SK-N-SH treated with all-trans-retinoic acid at 6 μM for 48 hours (cell line): ENCODE measurements around the gene ANKS1A.

ENCODE experiments used
- ATAC-seq: fragments of 200-7000 bp; cut with Tn5 transposase; 3 replicates; pipeline ENCODE4 v1.9.1; 2020; ENCODE audit warnings: mild to moderate bottlenecking, moderate library complexity
- ARNTL ChIP-seq: fragments of 450-650 bp; formaldehyde crosslinking; IDR thresholded peaks from 2 replicates; pipeline ENCODE4 v1.5.0; 2020; ENCODE audit warnings: low read depth, mild to moderate bottlenecking, moderate library complexity, borderline replicate concordance
- BACH2 ChIP-seq: fragments of 250-450 bp; sonication (Bioruptor Pico); IDR thresholded peaks from 2 replicates; pipeline ENCODE4 v1.9.0; 2021; ENCODE audit warnings: mild to moderate bottlenecking, borderline replicate concordance
- CREB5 ChIP-seq: fragments of 250-450 bp; sonication (Bioruptor Pico); IDR thresholded peaks from 2 replicates; pipeline ENCODE4 v1.5.1; 2020; ENCODE audit warnings: low read depth, mild to moderate bottlenecking, moderate library complexity
- CSDC2 ChIP-seq: fragments of 250-450 bp; sonication (Bioruptor Pico); IDR thresholded peaks from 2 replicates; pipeline ENCODE4 v1.5.0; 2020; ENCODE audit warnings: mild to moderate bottlenecking, moderate library complexity
- CSRNP3 ChIP-seq: fragments of 250-450 bp; sonication (Bioruptor Pico); IDR thresholded peaks from 2 replicates; pipeline ENCODE4 v1.5.1; 2021; ENCODE audit warnings: mild to moderate bottlenecking, moderate library complexity
- ISL1 ChIP-seq: fragments of 250-450 bp; sonication (Bioruptor Pico); IDR thresholded peaks from 2 replicates; pipeline ENCODE4 v2.1.2; 2022; ENCODE audit warnings: mild to moderate bottlenecking, moderate library complexity
- OSR1 ChIP-seq: fragments of 250-450 bp; sonication (Bioruptor Pico); IDR thresholded peaks from 2 replicates; pipeline ENCODE4 v1.8.0; 2022; ENCODE audit warnings: moderate library complexity, mild to moderate bottlenecking, inconsistent platforms
- PATZ1 ChIP-seq: fragments of 250-450 bp; sonication (Bioruptor Pico); IDR thresholded peaks from 2 replicates; pipeline ENCODE4 v1.8.0; 2020; ENCODE audit warnings: mild to moderate bottlenecking, moderate library complexity, borderline replicate concordance
- RARB ChIP-seq: fragments of 250-450 bp; sonication (Bioruptor Pico); IDR thresholded peaks from 2 replicates; pipeline ENCODE4 v1.8.0; 2021; ENCODE audit warnings: mild to moderate bottlenecking, moderate library complexity
- SNAI2 ChIP-seq: fragments of 250-450 bp; sonication (Bioruptor Pico); IDR thresholded peaks from 2 replicates; pipeline ENCODE4 v1.5.0; 2020; ENCODE audit warnings: mild to moderate bottlenecking, moderate library complexity
- TOX ChIP-seq: fragments of 250-450 bp; sonication (Bioruptor Pico); IDR thresholded peaks from 2 replicates; pipeline ENCODE4 v1.8.0; 2021; ENCODE audit warnings: mild to moderate bottlenecking, moderate library complexity, borderline replicate concordance
- TSHZ2 ChIP-seq: fragments of 250-450 bp; sonication (Bioruptor Pico); IDR thresholded peaks from 2 replicates; pipeline ENCODE4 v1.5.0; 2020; ENCODE audit warnings: mild to moderate bottlenecking, moderate library complexity
- ZC3H10 ChIP-seq: fragments of 250-450 bp; sonication (Bioruptor Pico); IDR thresholded peaks from 2 replicates; pipeline ENCODE4 v1.5.1; 2021; ENCODE audit warnings: mild to moderate bottlenecking, moderate library complexity
- ZFP3 ChIP-seq: fragments of 250-450 bp; sonication (Bioruptor Pico); IDR thresholded peaks from 2 replicates; pipeline ENCODE4 v1.5.0; 2020; ENCODE audit warnings: mild to moderate bottlenecking, moderate library complexity
- ZFP30 ChIP-seq: fragments of 450-650 bp; formaldehyde crosslinking; IDR thresholded peaks from 2 replicates; pipeline ENCODE4 v1.5.0; 2022; ENCODE audit warnings: mild to moderate bottlenecking, moderate library complexity
- ZNF70 ChIP-seq: fragments of 450-650 bp; formaldehyde crosslinking; IDR thresholded peaks from 2 replicates; pipeline ENCODE4 v1.5.0; 2020; ENCODE audit warnings: mild to moderate bottlenecking, moderate library complexity
- ZNF8 ChIP-seq: fragments of 450-650 bp; formaldehyde crosslinking; IDR thresholded peaks from 2 replicates; pipeline ENCODE4 v1.5.0; 2020; ENCODE audit warnings: mild to moderate bottlenecking, moderate library complexity

Gene ANKS1A

GRCh38 chr6:35043381-35044130 lies 154.5 kb downstream of the ANKS1A start:
- no peak for TF ChIP-seq PATZ1
- TF ChIP-seq, all 23 proteins: peak for 0
- ATAC-seq, result no peak

- no peak for ATAC-seq
- no peak for TF ChIP-seq BACH2 (CRISPR knock-in tag)
- TF ChIP-seq ZNF8 (CRISPR knock-in tag), result no peak
Measured at GRCh38 chr6:35044145-35044745, 155.2 kb downstream of the ANKS1A start.

GRCh38 chr6:35044761-35045421 lies 155.8 kb downstream of the ANKS1A start:
- TF ChIP-seq ZNF70 (CRISPR knock-in tag) (0 out of 2 replicates have a peak, but pooled peaks have one; percentile 51), ZFP30 (no peak)
- ATAC-seq, result no peak; the same call in 2 of the 3 replicates

GRCh38 chr6:35046103-35046502 lies 157.0 kb downstream of the ANKS1A start:
- TF ChIP-seq CSRNP3 (CRISPR knock-in tag), result no peak
- TF ChIP-seq ZNF70 (CRISPR knock-in tag), result no peak
- TF ChIP-seq PATZ1, result no peak
- TF ChIP-seq ARNTL, result no peak
- TF ChIP-seq ZC3H10, result no peak
- TF ChIP-seq SNAI2, result no peak
- no peak for TF ChIP-seq ZNF8 (CRISPR knock-in tag)
- no peak for TF ChIP-seq CSDC2 (CRISPR knock-in tag)
- TF ChIP-seq TOX (CRISPR knock-in tag), result no peak
- no peak for TF ChIP-seq ISL1 (CRISPR knock-in tag)
- ATAC-seq, result no peak

GRCh38 chr6:35046862-35047261 lies 157.8 kb downstream of the ANKS1A start:
- ATAC-seq, result no peak
- TF ChIP-seq ARNTL, result no peak
- no peak for TF ChIP-seq RARB (CRISPR knock-in tag)
- no peak for TF ChIP-seq CSRNP3 (CRISPR knock-in tag)
- TF ChIP-seq TSHZ2 (CRISPR knock-in tag), result no peak
- TF ChIP-seq ZNF70 (CRISPR knock-in tag), result no peak
- TF ChIP-seq ZNF8 (CRISPR knock-in tag), result no peak
- no peak for TF ChIP-seq CREB5
- TF ChIP-seq ZFP3 (CRISPR knock-in tag), result no peak
- TF ChIP-seq TOX (CRISPR knock-in tag), result no peak
- no peak for TF ChIP-seq ZC3H10
- TF ChIP-seq ISL1 (CRISPR knock-in tag), result no peak
- TF ChIP-seq OSR1 (CRISPR knock-in tag), result no peak
- TF ChIP-seq PATZ1, result no peak
